Suprapubic skin (tissue), 4 donors: ENCODE data around the gene EBP. TPM values are rescaled to one million over a fixed set of nuclear protein-coding genes. Genes with fewer than 3 reads are reported as not detected.

Experiments
- DNase-seq, 2 donors: peaks; one replicate each; pipeline ENCODE4 v3.0.0-alpha.2; 2019; ENCODE audit warnings: low spot score in 2 of 2
- H3K27ac ChIP-seq: fragments of 200-600 bp; sonication (generic); one replicate; pipeline ENCODE4 v1.5.1; 2019
- H3K27me3 ChIP-seq: fragments of 200-600 bp; sonication (generic); one replicate; pipeline ENCODE4 v1.5.1; 2019
- H3K36me3 ChIP-seq: fragments of 200-600 bp; sonication (generic); one replicate; pipeline ENCODE4 v1.5.1; 2019
- H3K4me1 ChIP-seq: fragments of 200-600 bp; sonication (generic); one replicate; pipeline ENCODE4 v1.5.1; 2019
- H3K4me3 ChIP-seq: fragments of 200-600 bp; sonication (generic); one replicate; pipeline ENCODE4 v1.5.1; 2019; ENCODE audit warnings: mild to moderate bottlenecking
- H3K9me3 ChIP-seq: fragments of 200-600 bp; sonication (generic); one replicate; pipeline ENCODE4 v1.5.1; 2019
- CTCF ChIP-seq, 2 donors: fragments of 200-600 bp in 1 of 2; fragments of 450-650 bp in 1 of 2; sonication (generic) in 1 of 2; IDR thresholded peaks; one replicate each; pipeline ENCODE4 v1.5.1; 2016 to 2019; ENCODE audit warnings: antibody characterized with exemption in 2 of 2, mild to moderate bottlenecking in 1 of 2, moderate library complexity in 1 of 2
- EP300 ChIP-seq: sonication (generic); formaldehyde crosslinking; IDR thresholded peaks from one replicate; pipeline ENCODE4 v1.6.1; 2017; ENCODE audit warnings: antibody characterized with exemption
- POLR2A ChIP-seq, 2 donors: fragments of 450-650 bp; IDR thresholded peaks; one replicate each; pipeline ENCODE4 v1.6.1; 2017; ENCODE audit warnings: antibody characterized with exemption in 2 of 2, mild to moderate bottlenecking in 2 of 2, moderate library complexity in 2 of 2
- POLR2AphosphoS5 ChIP-seq, 3 donors: sonication (generic); formaldehyde crosslinking; IDR thresholded peaks; one replicate each; pipeline ENCODE4 v1.6.1; 2017; ENCODE audit warnings: antibody characterized with exemption in 3 of 3
- WGBS: methylation state at CpG from one replicate; pipeline ENCODE4 v1.1.5; 2018; 5-methylcytosine and 5-hydroxymethylcytosine counted together
- total RNA-seq, 4 donors: library from RNA; depleted of rRNA; stranded (reverse); fragments of >200 nt; gene quantifications; one replicate each; pipeline ENCODE4 v1.1.0, GENCODE V29; 2016

EBP gene
- total RNA-seq, 4 donors from 2014 or later: 43.4 to 82.7 (median 71.9) TPM

GRCh38 chrX:48493890-48494364, 27.7 kb upstream of the EBP start:
- Histone ChIP-seq H3K4me3 (no peak overlapping the region), H3K27ac (no peak overlapping the region), H3K27me3 (no peaks in the 10 kb centered on the region), H3K36me3 (no peaks in the 10 kb centered on the region), H3K4me1 (no peaks in the 10 kb centered on the region), H3K9me3 (no peaks in the 10 kb centered on the region)
- WGBS: 51% methylated on average over 9 of the region's 10 CpGs
- TF ChIP-seq POLR2A (IDR thresholded peaks at IDR 0.05) (no peak), CTCF (IDR thresholded peaks at IDR 0.05) (no peak), EP300 (no peak), POLR2AphosphoS5 (IDR thresholded peaks at IDR 0.05) (no peak)
- no peak for DNase-seq

- no peaks in the 10 kb centered on the region for H3K36me3 ChIP-seq
- WGBS: 75% methylated on average over 4 of the region's 4 CpGs
These were observed 24.9 kb upstream of the EBP start for GRCh38 chrX:48496660-48497059.

GRCh38 chrX:48497871-48498270, 23.7 kb upstream of the EBP start:
- Histone ChIP-seq H3K4me1 (no peaks in the 10 kb centered on the region), H3K9me3 (no peaks in the 10 kb centered on the region), H3K4me3 (no peak overlapping the region), H3K27ac (no peak overlapping the region), H3K36me3 (no peaks in the 10 kb centered on the region), H3K27me3 (no peaks in the 10 kb centered on the region)
- 67% methylated on average over 5 of the region's 5 CpGs for WGBS
- TF ChIP-seq CTCF (IDR thresholded peaks at IDR 0.05): no peak
- DNase-seq: no peak

More at GRCh38 chrX:48496660-48497059, 24.9 kb upstream of the EBP start:
- no peak for DNase-seq
- H3K27ac ChIP-seq: no peak overlapping the region
- no peak overlapping the region for H3K4me3 ChIP-seq
- H3K4me1 ChIP-seq: no peaks in the 10 kb centered on the region
- H3K27me3 ChIP-seq: no peaks in the 10 kb centered on the region
- H3K9me3 ChIP-seq: no peaks in the 10 kb centered on the region
- TF ChIP-seq POLR2A (IDR thresholded peaks at IDR 0.05): no peak

GRCh38 chrX:48498374-48498809, 23.2 kb upstream of the EBP start:
- H3K4me1 ChIP-seq: no peaks in the 10 kb centered on the region
- H3K27ac ChIP-seq: no peak overlapping the region
- no peaks in the 10 kb centered on the region for H3K9me3 ChIP-seq
- 62% methylated on average over 6 of the region's 6 CpGs for WGBS
- H3K36me3 ChIP-seq: no peaks in the 10 kb centered on the region
- no peak overlapping the region for H3K4me3 ChIP-seq
- H3K27me3 ChIP-seq: no peaks in the 10 kb centered on the region
- TF ChIP-seq POLR2A (IDR thresholded peaks at IDR 0.05) (no peak), POLR2AphosphoS5 (IDR thresholded peaks at IDR 0.05) (no peak), EP300 (no peak), CTCF (IDR thresholded peaks at IDR 0.05) (no peak)
- DNase-seq: no peak

GRCh38 chrX:48504261-48504660, 17.3 kb upstream of the EBP start:
- no peaks in the 10 kb centered on the region for H3K36me3 ChIP-seq
- no peaks in the 10 kb centered on the region for H3K9me3 ChIP-seq
- WGBS: 71% methylated on average over 7 of the region's 7 CpGs
- H3K4me3 ChIP-seq: no peak overlapping the region
- H3K27me3 ChIP-seq: no peaks in the 10 kb centered on the region
- TF ChIP-seq CTCF (IDR thresholded peaks at IDR 0.05): no peak
- no peak for TF ChIP-seq EP300
- TF ChIP-seq POLR2AphosphoS5 (IDR thresholded peaks at IDR 0.05): no peak
- no peak for TF ChIP-seq POLR2A (IDR thresholded peaks at IDR 0.05)
- H3K27ac ChIP-seq: no peak overlapping the region
- DNase-seq: no peak
- H3K4me1 ChIP-seq: peaks cover 5% of the 10 kb centered on the region

GRCh38 chrX:48505481-48505880, 16.1 kb upstream of the EBP start:
- 80% methylated on average over 5 of the region's 5 CpGs for WGBS
- Histone ChIP-seq H3K36me3 (no peaks in the 10 kb centered on the region), H3K4me3 (no peak overlapping the region)

More at GRCh38 chrX:48505481-48505880, 16.1 kb upstream of the EBP start:
- Histone ChIP-seq H3K27me3 (no peaks in the 10 kb centered on the region), H3K27ac (no peak overlapping the region), H3K9me3 (no peaks in the 10 kb centered on the region), H3K4me1 (peaks cover 11% of the 10 kb centered on the region)
- no peak for DNase-seq
- TF ChIP-seq POLR2A (IDR thresholded peaks at IDR 0.05): no peak
- no peak for TF ChIP-seq CTCF (IDR thresholded peaks at IDR 0.05)
- no peak for TF ChIP-seq POLR2AphosphoS5 (IDR thresholded peaks at IDR 0.05)
- TF ChIP-seq EP300: no peak
